A549 (cell line): ENCODE data around the gene JARID2. TPM values are rescaled to one million over a fixed set of nuclear protein-coding genes. Genes with fewer than 3 reads are reported as not detected.
A peak's percentile ranks its signal among the peaks of the same experiment; 100 is the strongest.

Experiments used
- ATAC-seq, 2 experiments: fragments of 200-7000 bp in 1 of 2; fragments of >200 bp in 1 of 2; cut with Nextera tagmentation in 1 of 2; cut with Tn5 transposase in 1 of 2; 3 replicates each; pipeline versions ENCODE4 v1.8.0 to v1.9.1; 2018 to 2020; ENCODE audit warnings: mild to moderate bottlenecking in 1 of 2, moderate library complexity in 1 of 2
- CTCF ChIA-PET: fragments of 300-600 bp; sonication (Branson Sonifier 250); formaldehyde crosslinking; extraction: SDS; loops from one replicate; lab custom pipeline; 2021; ENCODE audit warnings: antibody characterized with exemption, inconsistent platforms; lab: Yijun Ruan, JAX
- POLR2A ChIA-PET: fragments of 350-600 bp; formaldehyde crosslinking; extraction: SDS; loops from one replicate; lab custom pipeline; 2021; ENCODE audit warnings: antibody characterized with exemption, inconsistent platforms; lab: Yijun Ruan, JAX
- DNase-seq, 2 experiments: peaks; one replicate each; pipeline versions ENCODE4 v3.0.0 to v3.0.0-alpha.2; 2011 to 2016; ENCODE audit warnings: low read depth in 1 of 2, low spot score in 1 of 2
- FAIRE-seq: peaks from 2 replicates; lab custom pipeline; 2011; peaks lifted over from hg19 to GRCh38; lab: Jason Lieb, UNC
- H3K27ac ChIP-seq, 2 experiments: fragments of >200 bp; sonication (Bioruptor Twin); formaldehyde crosslinking; 3 replicates each; pipeline ENCODE4 v1.5.1; 2016 to 2017
- H3K4me1 ChIP-seq: fragments of >200 bp; sonication (Bioruptor Twin); formaldehyde crosslinking; 3 replicates; pipeline ENCODE4 v1.6.1; 2016
- H3K4me2 ChIP-seq: fragments of >200 bp; sonication (Bioruptor Twin); formaldehyde crosslinking; 3 replicates; pipeline ENCODE4 v1.6.1; 2016
- H3K4me3 ChIP-seq: fragments of >200 bp; sonication (Bioruptor Twin); formaldehyde crosslinking; 3 replicates; pipeline ENCODE4 v1.5.1; 2016
- H3K9me3 ChIP-seq: fragments of >200 bp; sonication (Bioruptor Twin); formaldehyde crosslinking; 3 replicates; pipeline ENCODE4 v1.6.1; 2016
- BHLHE40 ChIP-seq: IDR thresholded peaks from 2 replicates; pipeline ENCODE4 v1.6.1; 2012; ENCODE audit warnings: low read depth, low read length, inconsistent platforms
- GATA3 ChIP-seq: IDR thresholded peaks from 2 replicates; pipeline ENCODE4 v1.6.1; 2012; ENCODE audit warnings: borderline replicate concordance
- HDAC2 ChIP-seq: fragments of 200-600 bp; sonication (generic); IDR thresholded peaks from 2 replicates; pipeline ENCODE4 v1.6.1; 2016
- HOXB5 ChIP-seq: fragments of 250-450 bp; sonication (Bioruptor Pico); IDR thresholded peaks from 2 replicates; pipeline ENCODE4 v1.5.0; 2020; ENCODE audit warnings: mild to moderate bottlenecking, moderate library complexity
- KDM1A ChIP-seq: fragments of 200-600 bp; sonication (generic); IDR thresholded peaks from 2 replicates; pipeline ENCODE4 v1.6.1; 2016; ENCODE audit warnings: low read depth, mild to moderate bottlenecking
- KDM5A ChIP-seq: fragments of 200-600 bp; sonication (generic); IDR thresholded peaks from 2 replicates; pipeline ENCODE4 v1.6.1; 2016; ENCODE audit warnings: antibody characterized with exemption, mild to moderate bottlenecking
- MAFK ChIP-seq: fragments of 450-650 bp; IDR thresholded peaks from 2 replicates; pipeline ENCODE4 v1.6.1; 2014; ENCODE audit not compliant: partially characterized antibody
- MAZ ChIP-seq: fragments of 150-350 bp; IDR thresholded peaks from 2 replicates; pipeline ENCODE4 v1.6.1; 2014; ENCODE audit warnings: antibody characterized with exemption, low read depth, low read length, borderline replicate concordance
- MYC ChIP-seq: IDR thresholded peaks from 2 replicates; pipeline ENCODE4 v1.6.1; 2012; ENCODE audit warnings: mild to moderate bottlenecking, inconsistent platforms, low read length, improper control_type of control experiment, borderline replicate concordance
- NFE2L2 ChIP-seq: fragments of 150-350 bp; conservative IDR thresholded peaks from 2 replicates; pipeline ENCODE4 v1.6.1; 2014; ENCODE audit warnings: low read length
- NPAS2 ChIP-seq: fragments of 250-450 bp; sonication (Bioruptor Pico); IDR thresholded peaks from 2 replicates; pipeline ENCODE4 v1.8.0; 2022; ENCODE audit warnings: mild to moderate bottlenecking, moderate library complexity, borderline replicate concordance
- NR3C1 ChIP-seq: fragments of >200 bp; sonication (Bioruptor Twin); formaldehyde crosslinking; IDR thresholded peaks from 3 replicates; pipeline ENCODE4 v1.6.1; 2017
- RAD21 ChIP-seq, 2 experiments: fragments of >200 bp in 1 of 2; sonication (Bioruptor Twin) in 1 of 2; formaldehyde crosslinking in 1 of 2; IDR thresholded peaks in 1 of 2; conservative IDR thresholded peaks in 1 of 2; 2 replicates in 1 of 2; 3 replicates in 1 of 2; pipeline ENCODE4 v1.6.1; 2012 to 2018; ENCODE audit warnings: inconsistent platforms in 1 of 2
- RARB ChIP-seq: fragments of 250-450 bp; sonication (Bioruptor Pico); IDR thresholded peaks from 2 replicates; pipeline ENCODE4 v1.8.0; 2021; ENCODE audit warnings: mild to moderate bottlenecking, moderate library complexity
- WGBS: methylation state at CpG from one replicate; pipeline ENCODE4 v1.1.6; 2017; ENCODE audit errors: missing lambda C conversion rate; 5-methylcytosine and 5-hydroxymethylcytosine counted together
- polyA plus RNA-seq, 4 experiments: library from polyadenylated mRNA; depleted of rRNA in 3 of 4; stranded (reverse); fragments of >200 nt; fragmentation: RNase III in 1 of 4; extraction: RNeasy Plus Mini Kit Qiagen cat#74134 plus additional on column Dnase treatment in 1 of 4; gene quantifications; 2 replicates in 3 of 4; 3 replicates in 1 of 4; pipeline ENCODE4 v1.2.3, GENCODE V29; 2011 to 2017
- TF ChIP-seq, protein P1 (sequence below): IDR thresholded peaks from 2 replicates; pipeline ENCODE4 v1.6.1; 2012
- TF ChIP-seq, protein P2 (sequence below): fragments of 250-450 bp; sonication (Bioruptor Pico); IDR thresholded peaks from 2 replicates; pipeline ENCODE4 v1.5.0; 2021; ENCODE audit warnings: mild to moderate bottlenecking, moderate library complexity, borderline replicate concordance
- TF ChIP-seq, protein P3 (sequence below): fragments of 450-650 bp; IDR thresholded peaks from 2 replicates; pipeline ENCODE4 v1.6.1; 2014; ENCODE audit warnings: antibody characterized with exemption

The JARID2 gene
- polyA plus RNA-seq, 2 of the 4 experiments (the other 2 are of a cell fraction) = 7.8 to 8.3 TPM

DNA sequence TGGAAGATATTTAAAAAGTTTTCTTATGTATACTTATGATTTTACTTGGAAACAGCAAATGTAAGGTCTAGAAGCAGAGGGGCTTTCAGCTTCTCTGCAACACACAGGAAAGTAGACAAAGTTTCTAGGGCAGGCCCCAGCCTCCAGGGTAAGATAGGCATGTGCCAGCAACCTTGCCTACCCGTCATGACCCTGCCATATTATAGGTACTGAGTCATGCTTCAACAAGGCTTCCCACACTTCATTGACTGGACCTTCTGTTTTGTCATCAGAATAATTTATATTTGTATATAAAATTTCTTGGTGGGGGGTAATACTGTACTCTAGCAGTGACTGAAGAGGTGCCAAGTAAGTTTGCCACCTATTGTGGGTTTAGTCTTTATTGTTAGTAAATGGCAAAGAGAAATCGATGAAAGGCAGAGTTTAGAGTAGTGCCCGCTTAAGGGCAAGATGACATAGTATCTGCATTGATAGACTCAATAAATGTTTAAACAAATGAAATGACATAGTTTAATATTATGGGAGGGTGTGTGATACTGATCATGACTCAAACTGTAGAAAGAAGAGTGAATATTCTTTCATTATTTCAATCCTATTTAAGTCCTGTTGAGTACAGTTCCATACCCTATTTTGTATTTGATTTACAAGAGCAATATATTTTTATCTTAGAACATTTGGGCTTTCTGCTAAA lies 95.6 kb downstream of the JARID2 start:
- Histone ChIP-seq H3K9me3 (no peaks in the 10 kb centered on the region), H3K4me1 (peaks cover 19% of the 10 kb centered on the region), H3K4me3 (no peak overlapping the region), H3K4me2 (peak overlapping the region; percentile 41), H3K27ac (no peak overlapping the region)
- TF ChIP-seq HOXB5 (CRISPR knock-in tag) (no peak), RARB (CRISPR knock-in tag) (no peak), MYC (no peak), MAFK (no peak), HDAC2 (no peak), GATA3 (no peak), MAZ (no peak), NPAS2 (CRISPR knock-in tag) (no peak)
- TF ChIP-seq, protein P1, sequence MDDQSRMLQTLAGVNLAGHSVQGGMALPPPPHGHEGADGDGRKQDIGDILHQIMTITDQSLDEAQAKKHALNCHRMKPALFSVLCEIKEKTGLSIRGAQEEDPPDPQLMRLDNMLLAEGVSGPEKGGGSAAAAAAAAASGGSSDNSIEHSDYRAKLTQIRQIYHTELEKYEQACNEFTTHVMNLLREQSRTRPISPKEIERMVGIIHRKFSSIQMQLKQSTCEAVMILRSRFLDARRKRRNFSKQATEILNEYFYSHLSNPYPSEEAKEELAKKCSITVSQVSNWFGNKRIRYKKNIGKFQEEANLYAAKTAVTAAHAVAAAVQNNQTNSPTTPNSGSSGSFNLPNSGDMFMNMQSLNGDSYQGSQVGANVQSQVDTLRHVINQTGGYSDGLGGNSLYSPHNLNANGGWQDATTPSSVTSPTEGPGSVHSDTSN = no peak
- TF ChIP-seq, protein P2, sequence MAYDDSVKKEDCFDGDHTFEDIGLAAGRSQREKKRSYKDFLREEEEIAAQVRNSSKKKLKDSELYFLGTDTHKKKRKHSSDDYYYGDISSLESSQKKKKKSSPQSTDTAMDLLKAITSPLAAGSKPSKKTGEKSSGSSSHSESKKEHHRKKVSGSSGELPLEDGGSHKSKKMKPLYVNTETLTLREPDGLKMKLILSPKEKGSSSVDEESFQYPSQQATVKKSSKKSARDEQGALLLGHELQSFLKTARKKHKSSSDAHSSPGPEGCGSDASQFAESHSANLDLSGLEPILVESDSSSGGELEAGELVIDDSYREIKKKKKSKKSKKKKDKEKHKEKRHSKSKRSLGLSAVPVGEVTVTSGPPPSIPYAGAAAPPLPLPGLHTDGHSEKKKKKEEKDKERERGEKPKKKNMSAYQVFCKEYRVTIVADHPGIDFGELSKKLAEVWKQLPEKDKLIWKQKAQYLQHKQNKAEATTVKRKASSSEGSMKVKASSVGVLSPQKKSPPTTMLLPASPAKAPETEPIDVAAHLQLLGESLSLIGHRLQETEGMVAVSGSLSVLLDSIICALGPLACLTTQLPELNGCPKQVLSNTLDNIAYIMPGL = no peak
- TF ChIP-seq, protein P3, sequence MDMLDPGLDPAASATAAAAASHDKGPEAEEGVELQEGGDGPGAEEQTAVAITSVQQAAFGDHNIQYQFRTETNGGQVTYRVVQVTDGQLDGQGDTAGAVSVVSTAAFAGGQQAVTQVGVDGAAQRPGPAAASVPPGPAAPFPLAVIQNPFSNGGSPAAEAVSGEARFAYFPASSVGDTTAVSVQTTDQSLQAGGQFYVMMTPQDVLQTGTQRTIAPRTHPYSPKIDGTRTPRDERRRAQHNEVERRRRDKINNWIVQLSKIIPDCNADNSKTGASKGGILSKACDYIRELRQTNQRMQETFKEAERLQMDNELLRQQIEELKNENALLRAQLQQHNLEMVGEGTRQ = no peak
- ChIA-PET CTCF (no interaction called here), POLR2A (no interaction called here)
- 59% methylated on average over 3 of the region's 3 CpGs for WGBS
- FAIRE-seq (no peak), DNase-seq (peak in 1 of 2 experiments; percentile 35), ATAC-seq (peak in 1 of 2 experiments; percentile 64; a peak in 2 of 6 replicates)

DNA sequence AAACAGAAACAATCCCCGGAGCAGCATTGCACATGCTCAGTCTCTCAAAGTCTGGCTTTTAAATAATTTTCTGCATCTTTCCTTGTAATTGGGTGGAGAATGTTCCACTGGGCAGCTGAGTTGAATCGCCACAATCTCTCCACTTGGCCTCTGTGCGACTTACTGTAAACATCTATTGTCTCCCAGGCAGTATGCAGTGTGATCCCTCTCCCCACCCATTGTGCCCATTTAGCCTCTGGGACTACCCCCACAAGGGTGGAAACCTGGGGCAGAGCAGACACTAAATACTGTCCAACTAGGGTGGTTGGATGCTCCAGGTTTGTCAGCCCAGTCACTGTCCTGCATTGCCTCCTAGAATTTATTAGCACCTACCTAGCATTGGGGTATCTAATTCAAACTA lies 96.2 kb downstream of the JARID2 start:
- 92% methylated on average over 3 of the region's 3 CpGs for WGBS
- ChIA-PET CTCF (no interaction called here), POLR2A (no interaction called here)
- H3K27ac ChIP-seq = no peak overlapping the region
- no peak for TF ChIP-seq KDM5A
- TF ChIP-seq KDM1A = no peak
- no peak for TF ChIP-seq HDAC2
- H3K4me3 ChIP-seq = no peak overlapping the region
- H3K9me3 ChIP-seq = no peaks in the 10 kb centered on the region
- no peak for DNase-seq
- no peak overlapping the region; the same call in 2 of the 3 replicates for H3K4me2 ChIP-seq
- H3K4me1 ChIP-seq = peaks cover 19% of the 10 kb centered on the region
- ATAC-seq = no peak
- no peak for FAIRE-seq

DNA sequence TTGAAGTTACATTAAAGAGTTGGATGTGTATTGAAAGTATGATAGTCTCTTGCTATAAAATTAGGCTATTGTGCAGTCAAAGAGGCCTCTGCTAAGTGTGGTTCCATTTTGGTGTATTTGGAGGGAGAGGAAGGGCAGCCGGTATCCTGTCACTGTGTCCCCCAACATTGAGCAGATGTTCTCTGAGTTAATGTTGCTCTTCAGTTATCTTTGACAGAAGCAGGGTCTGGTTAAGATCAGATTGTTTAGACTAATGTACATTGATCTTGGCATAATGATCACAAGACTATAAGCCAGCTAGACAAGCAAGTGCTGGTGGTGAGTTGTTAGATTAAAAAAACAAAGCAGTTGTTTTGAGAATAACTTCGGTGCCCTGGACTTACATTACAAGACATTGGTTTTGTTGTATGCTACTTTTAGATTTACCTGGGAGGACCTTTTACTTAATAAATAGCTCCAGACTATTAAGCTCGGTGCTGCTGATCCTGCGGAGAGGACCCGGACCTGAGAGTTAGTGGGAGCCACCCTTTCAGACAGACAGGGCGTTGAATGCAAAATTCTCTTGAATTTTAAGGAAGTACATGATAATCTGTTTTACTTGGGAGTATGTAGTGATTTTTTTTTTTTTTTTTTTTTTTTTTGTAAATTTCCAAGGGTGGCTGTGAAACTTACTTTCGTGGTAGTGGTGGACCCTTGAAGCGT lies 97.8 kb downstream of the JARID2 start:
- CTCF ChIA-PET = interaction anchor here (0.9 to 2.0 kb wide), 3 partner anchors 34 to 1214 kb away, joined by 3 to 5 read pairs (median 3); no protein-coding TSS in a partner anchor
- POLR2A ChIA-PET = no interaction called here
- Histone ChIP-seq H3K4me3 (no peak overlapping the region), H3K4me2 (no peak overlapping the region), H3K27ac (no peak overlapping the region), H3K9me3 (no peaks in the 10 kb centered on the region), H3K4me1 (peaks cover 19% of the 10 kb centered on the region)
- FAIRE-seq (no peak), DNase-seq (no peak), ATAC-seq (no peak)
- WGBS = 85% methylated on average over 8 of the region's 8 CpGs
- no peak for TF ChIP-seq BHLHE40
- no peak for TF ChIP-seq MYC
- TF ChIP-seq RAD21 (conservative IDR thresholded peaks at IDR 0.05 in 1 of 2, IDR thresholded peaks at IDR 0.05 in 1 of 2) = no peak
- TF ChIP-seq NR3C1 = no peak
- no peak for TF ChIP-seq NFE2L2
